ENCODE results near the gene RPUSD4.

Gene RPUSD4

DNA sequence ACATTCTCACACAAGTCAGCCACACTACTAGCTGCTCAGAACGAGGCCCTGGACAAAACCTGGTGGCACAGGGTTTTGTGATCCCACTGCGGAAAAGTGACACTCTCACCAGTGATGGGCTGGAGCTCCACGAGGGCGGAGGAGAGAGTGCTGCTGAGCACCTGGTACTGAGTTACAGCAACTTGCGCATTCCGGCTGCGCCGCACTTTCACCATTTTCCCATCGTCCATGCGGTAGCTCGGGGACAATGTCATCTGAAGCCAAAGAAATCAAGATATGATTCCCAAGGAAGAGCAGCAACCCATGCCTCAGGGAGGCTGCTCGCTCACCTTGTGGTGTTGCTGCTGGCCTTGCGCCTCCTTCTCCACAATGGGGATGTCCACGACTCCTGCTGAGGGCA lies 6.1 kb downstream of the RPUSD4 start:
- no peak overlapping the region for H3K4me2 ChIP-seq (ENCODE audit: low read length)
- H3K4me1 ChIP-seq (ENCODE audit: control insufficient read depth, low read length) = peaks cover 2% of the 10 kb centered on the region
- no peaks in the 10 kb centered on the region for H3F3A ChIP-seq (ENCODE audit: control insufficient read depth, insufficient read depth)

DNA sequence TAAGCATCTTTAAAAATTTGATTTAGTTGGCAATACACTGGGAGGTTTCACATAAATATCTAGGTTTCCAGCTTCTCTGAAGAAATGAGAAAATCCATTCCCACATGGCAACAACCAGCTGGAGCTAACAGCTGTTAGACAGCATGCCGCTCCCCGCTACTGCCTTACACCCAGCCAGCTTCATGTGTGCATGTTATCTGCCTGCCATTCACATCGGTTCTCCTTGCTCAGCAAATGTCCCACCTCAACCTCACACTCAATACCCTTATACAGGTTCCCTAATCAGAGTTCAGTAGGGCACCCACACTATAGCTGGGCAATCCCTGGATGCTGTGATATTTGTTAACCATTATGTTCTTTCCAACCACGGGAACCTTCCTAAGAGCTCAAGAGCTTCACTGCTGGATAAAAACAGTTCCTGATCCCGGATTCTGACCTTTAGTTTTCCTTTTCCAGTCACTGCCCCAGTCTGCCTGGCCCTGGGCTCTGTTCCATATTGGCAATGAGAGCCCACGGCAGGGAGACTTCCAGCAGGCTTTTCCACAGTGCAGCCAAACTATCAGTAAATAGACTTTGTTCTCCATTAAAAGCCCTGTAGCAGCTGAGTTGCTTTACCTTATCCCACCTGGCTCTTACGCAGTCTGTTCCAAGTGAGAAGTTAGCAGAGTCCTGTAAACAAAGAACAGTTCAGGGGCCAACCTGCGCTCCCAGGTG lies 8.6 kb downstream of the RPUSD4 start:
- Histone ChIP-seq H4K20me1 (ENCODE audit: control insufficient read depth, insufficient read depth, low read depth, low read length) (no peaks in the 10 kb centered on the region), H3K27ac (ENCODE audit: low read depth, low read length) (no peak overlapping the region), H3K4me3 (ENCODE audit: low read length) (no peak overlapping the region), H3K9me2 (replicated peaks; ENCODE audit: control insufficient read depth, low read length) (no peaks in the 10 kb centered on the region), H3K27me3 (ENCODE audit: control insufficient read depth, low read length) (no peaks in the 10 kb centered on the region), H3K4me1 (ENCODE audit: control insufficient read depth, low read length) (no peaks in the 10 kb centered on the region), H3F3A (ENCODE audit: control insufficient read depth, insufficient read depth) (no peaks in the 10 kb centered on the region), H3K4me2 (ENCODE audit: low read length) (no peak overlapping the region), H3K9me3 (ENCODE audit: control insufficient read depth, insufficient read depth, low read length) (no peaks in the 10 kb centered on the region), H3K79me2 (ENCODE audit: control insufficient read depth, low read length) (no peaks in the 10 kb centered on the region), H3K36me3 (ENCODE audit: control insufficient read depth, low read length) (peaks cover 87% of the 10 kb centered on the region)
- TF ChIP-seq, protein P1, sequence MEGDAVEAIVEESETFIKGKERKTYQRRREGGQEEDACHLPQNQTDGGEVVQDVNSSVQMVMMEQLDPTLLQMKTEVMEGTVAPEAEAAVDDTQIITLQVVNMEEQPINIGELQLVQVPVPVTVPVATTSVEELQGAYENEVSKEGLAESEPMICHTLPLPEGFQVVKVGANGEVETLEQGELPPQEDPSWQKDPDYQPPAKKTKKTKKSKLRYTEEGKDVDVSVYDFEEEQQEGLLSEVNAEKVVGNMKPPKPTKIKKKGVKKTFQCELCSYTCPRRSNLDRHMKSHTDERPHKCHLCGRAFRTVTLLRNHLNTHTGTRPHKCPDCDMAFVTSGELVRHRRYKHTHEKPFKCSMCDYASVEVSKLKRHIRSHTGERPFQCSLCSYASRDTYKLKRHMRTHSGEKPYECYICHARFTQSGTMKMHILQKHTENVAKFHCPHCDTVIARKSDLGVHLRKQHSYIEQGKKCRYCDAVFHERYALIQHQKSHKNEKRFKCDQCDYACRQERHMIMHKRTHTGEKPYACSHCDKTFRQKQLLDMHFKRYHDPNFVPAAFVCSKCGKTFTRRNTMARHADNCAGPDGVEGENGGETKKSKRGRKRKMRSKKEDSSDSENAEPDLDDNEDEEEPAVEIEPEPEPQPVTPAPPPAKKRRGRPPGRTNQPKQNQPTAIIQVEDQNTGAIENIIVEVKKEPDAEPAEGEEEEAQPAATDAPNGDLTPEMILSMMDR (IDR thresholded peaks at IDR 0.05; ENCODE audit: low read depth, low read length, poor library complexity, severe bottlenecking) = no peak
- TF ChIP-seq EZH2phosphoT487 (IDR thresholded peaks at IDR 0.05; ENCODE audit: borderline replicate concordance, low read length) = no peak

More for the DNA sequence above, 6.1 kb downstream of the RPUSD4 start:
- TF ChIP-seq, protein P1 (IDR thresholded peaks at IDR 0.05; ENCODE audit: low read depth, low read length, poor library complexity, severe bottlenecking) = no peak
- no peak for TF ChIP-seq EZH2phosphoT487 (IDR thresholded peaks at IDR 0.05; ENCODE audit: borderline replicate concordance, low read length)
- Histone ChIP-seq H4K20me1 (ENCODE audit: control insufficient read depth, insufficient read depth, low read depth, low read length) (no peaks in the 10 kb centered on the region), H3K79me2 (ENCODE audit: control insufficient read depth, low read length) (peaks cover 11% of the 10 kb centered on the region), H3K9me2 (replicated peaks; ENCODE audit: control insufficient read depth, low read length) (no peaks in the 10 kb centered on the region), H3K9me3 (ENCODE audit: control insufficient read depth, insufficient read depth, low read length) (no peaks in the 10 kb centered on the region), H3K27ac (ENCODE audit: low read depth, low read length) (no peak overlapping the region), H3K36me3 (ENCODE audit: control insufficient read depth, low read length) (peaks cover 87% of the 10 kb centered on the region), H3K4me3 (ENCODE audit: low read length) (no peak overlapping the region), H3K27me3 (ENCODE audit: control insufficient read depth, low read length) (no peaks in the 10 kb centered on the region)

DNA sequence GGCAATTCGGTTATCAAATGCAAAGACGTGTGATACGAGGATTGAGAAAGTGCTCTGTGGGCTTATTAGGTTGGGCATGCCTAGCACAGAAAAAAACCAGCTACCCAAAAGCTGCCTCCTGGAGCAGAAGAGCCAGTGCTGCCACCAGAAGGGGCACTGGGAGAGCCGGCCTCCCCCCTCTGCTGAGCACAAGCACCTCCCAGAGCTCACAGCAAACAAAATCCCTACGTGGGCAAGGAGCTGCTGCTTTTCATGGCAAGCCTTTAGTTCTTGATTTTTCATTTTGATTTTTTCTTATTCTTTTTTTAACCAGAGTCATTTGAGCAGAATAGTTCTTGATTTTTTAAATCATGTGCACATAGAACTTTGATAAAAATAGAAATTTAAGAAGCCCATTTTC lies 12.8 kb downstream of the RPUSD4 start:
- Histone ChIP-seq H3K79me2 (ENCODE audit: control insufficient read depth, low read length) (no peaks in the 10 kb centered on the region), H3F3A (ENCODE audit: control insufficient read depth, insufficient read depth) (no peaks in the 10 kb centered on the region), H3K9me2 (replicated peaks; ENCODE audit: control insufficient read depth, low read length) (no peaks in the 10 kb centered on the region), H3K4me1 (ENCODE audit: control insufficient read depth, low read length) (no peaks in the 10 kb centered on the region), H3K27me3 (ENCODE audit: control insufficient read depth, low read length) (no peaks in the 10 kb centered on the region), H3K27ac (ENCODE audit: low read depth, low read length) (no peak overlapping the region), H3K9me3 (ENCODE audit: control insufficient read depth, insufficient read depth, low read length) (no peaks in the 10 kb centered on the region), H3K36me3 (ENCODE audit: control insufficient read depth, low read length) (peaks cover 81% of the 10 kb centered on the region), H4K20me1 (ENCODE audit: control insufficient read depth, insufficient read depth, low read depth, low read length) (peaks cover 5% of the 10 kb centered on the region; the same call in 1 of the 2 replicates), H3K4me3 (ENCODE audit: low read length) (no peak overlapping the region), H3K4me2 (ENCODE audit: low read length) (no peak overlapping the region)
- TF ChIP-seq, protein P1 (IDR thresholded peaks at IDR 0.05; ENCODE audit: low read depth, low read length, poor library complexity, severe bottlenecking) = no peak
- no peak for TF ChIP-seq EZH2phosphoT487 (IDR thresholded peaks at IDR 0.05; ENCODE audit: borderline replicate concordance, low read length)

Data from DOHH2 (cell line).